ENCODE measurements around the gene MPHOSPH8. TPM values are rescaled to one million over a fixed set of nuclear protein-coding genes. Genes with fewer than 3 reads are reported as not detected.
"Not testable (repeated sequence)": the region's sequence is repeated elsewhere in the genome, so short reads cannot be mapped to it uniquely, and the experiment has no call there.

Gene MPHOSPH8
- total RNA-seq, 1 donor from 2014 or later: 43.6 TPM

GRCh38 chr13:19680751-19681150 is 47.3 kb downstream of the MPHOSPH8 start:
- H3K27ac Mint-ChIP-seq: no peak overlapping the region
- no peaks in the 10 kb centered on the region for H3K27me3 Mint-ChIP-seq
- peaks cover 51% of the 10 kb centered on the region for H3K36me3 Mint-ChIP-seq (ENCODE audit: low read depth)

GRCh38 chr13:19681517-19681916 is 48.1 kb downstream of the MPHOSPH8 start:
- TF ChIP-seq CTCF (IDR thresholded peaks at IDR 0.05): no peak
- ATAC-seq (ENCODE audit: low read depth): no peak
- H3K36me3 Mint-ChIP-seq (ENCODE audit: low read depth): peaks cover 49% of the 10 kb centered on the region
- H3K9me3 Mint-ChIP-seq: no peaks in the 10 kb centered on the region
- H3K4me3 Mint-ChIP-seq: no peak overlapping the region
- H3K27ac Mint-ChIP-seq: no peak overlapping the region
- no peak for DNase-seq
- no peaks in the 10 kb centered on the region for H3K4me1 Mint-ChIP-seq
- intact Hi-C loops (cut with micrococcal nuclease): no loop called here
- no peaks in the 10 kb centered on the region for H3K27me3 Mint-ChIP-seq
- POLR2A ChIA-PET: no interaction called here
- CTCF ChIA-PET: no interaction called here

More at GRCh38 chr13:19680751-19681150, 47.3 kb downstream of the MPHOSPH8 start:
- ATAC-seq (ENCODE audit: low read depth) (no peak), DNase-seq (no peak)
- POLR2A ChIA-PET: interaction anchor here (0.5 kb wide), 1 partner anchor 19 kb away, joined by 4 read pairs; no protein-coding TSS in a partner anchor
- CTCF ChIA-PET: no interaction called here
- Mint-ChIP-seq H3K4me3 (no peak overlapping the region), H3K9me3 (no peaks in the 10 kb centered on the region), H3K4me1 (no peaks in the 10 kb centered on the region)
- intact Hi-C loops (cut with micrococcal nuclease): no loop called here
- TF ChIP-seq CTCF (IDR thresholded peaks at IDR 0.05): no peak

GRCh38 chr13:19685034-19685433 is 51.6 kb downstream of the MPHOSPH8 start:
- intact Hi-C loops (cut with micrococcal nuclease): no loop called here
- no peak overlapping the region for H3K27ac Mint-ChIP-seq

GRCh38 chr13:19685437-19685836 is 52.0 kb downstream of the MPHOSPH8 start:
- no peak for TF ChIP-seq CTCF (IDR thresholded peaks at IDR 0.05)
- ATAC-seq (ENCODE audit: low read depth): no peak
- intact Hi-C loops (cut with micrococcal nuclease): no loop called here
- Mint-ChIP-seq H3K27me3 (no peaks in the 10 kb centered on the region), H3K9me3 (no peaks in the 10 kb centered on the region), H3K4me1 (no peaks in the 10 kb centered on the region), H3K4me3 (no peak overlapping the region), H3K27ac (no peak overlapping the region), H3K36me3 (ENCODE audit: low read depth) (peaks cover 36% of the 10 kb centered on the region)
- ChIA-PET CTCF (no interaction called here), POLR2A (no interaction called here)
- no peak for DNase-seq

More at GRCh38 chr13:19685034-19685433, 51.6 kb downstream of the MPHOSPH8 start:
- Mint-ChIP-seq H3K9me3 (no peaks in the 10 kb centered on the region), H3K4me1 (no peaks in the 10 kb centered on the region), H3K36me3 (ENCODE audit: low read depth) (peaks cover 33% of the 10 kb centered on the region), H3K4me3 (no peak overlapping the region), H3K27me3 (no peaks in the 10 kb centered on the region)
- ChIA-PET CTCF (no interaction called here), POLR2A (no interaction called here)
- DNase-seq (no peak), ATAC-seq (ENCODE audit: low read depth) (no peak)
- TF ChIP-seq CTCF (IDR thresholded peaks at IDR 0.05): no peak

GRCh38 chr13:19691447-19691846 is 58.0 kb downstream of the MPHOSPH8 start:
- intact Hi-C loops (cut with micrococcal nuclease): loop anchor here (10.0 kb wide), 1 partner anchor 57 kb away; the partner anchor contains the start of gene MPHOSPH8
- peaks cover 38% of the 10 kb centered on the region for H3K36me3 Mint-ChIP-seq (ENCODE audit: low read depth)
- H3K27me3 Mint-ChIP-seq; CTCF ChIA-PET; H3K4me1 Mint-ChIP-seq; DNase-seq; POLR2A ChIA-PET; H3K9me3 Mint-ChIP-seq; ATAC-seq (ENCODE audit: low read depth); H3K4me3 Mint-ChIP-seq; H3K27ac Mint-ChIP-seq: not testable (repeated sequence)

GRCh38 chr13:19695428-19695827 is 62.0 kb downstream of the MPHOSPH8 start:
- H3K27ac Mint-ChIP-seq: no peak overlapping the region
- DNase-seq: no peak
- no peaks in the 10 kb centered on the region for H3K27me3 Mint-ChIP-seq
- intact Hi-C loops (cut with micrococcal nuclease): loop anchor here (10.0 kb wide), 1 partner anchor 61 kb away; the partner anchor contains the start of gene MPHOSPH8
- CTCF ChIA-PET: no interaction called here
- no peak for ATAC-seq (ENCODE audit: low read depth)
- no peaks in the 10 kb centered on the region for H3K9me3 Mint-ChIP-seq
- H3K4me1 Mint-ChIP-seq: no peaks in the 10 kb centered on the region
- POLR2A ChIA-PET: no interaction called here
- H3K4me3 Mint-ChIP-seq: no peak overlapping the region
- H3K36me3 Mint-ChIP-seq (ENCODE audit: low read depth): peaks cover 44% of the 10 kb centered on the region
- TF ChIP-seq CTCF (IDR thresholded peaks at IDR 0.05): no peak
